HG03103 (cell line): Measurements from ENCODE around the gene CYB5B.

ENCODE experiments used
- ATAC-seq: cut with Tn5 transposase; IDR thresholded peaks from one replicate; pipeline ENCODE4 v1.9.1; 2021; ENCODE audit warnings: low read depth; ENCODE audit not compliant: unreplicated experiment

Gene CYB5B

GRCh38 chr16:69424053-69424934, at the start of gene CYB5B:
CYB5B (plus strand) TSS chr16:69424619; CDS start chr16:69424684, 65 bp downstream.
- peak; percentile 88 for ATAC-seq

- no peak for ATAC-seq
Measured at GRCh38 chr16:69376393-69377059, 47.9 kb upstream of the CYB5B start.

GRCh38 chr16:69378036-69378435, 46.4 kb upstream of the CYB5B start:
- ATAC-seq, result no peak

GRCh38 chr16:69378760-69379159, 45.7 kb upstream of the CYB5B start:
- no peak for ATAC-seq

GRCh38 chr16:69381231-69381630, 43.2 kb upstream of the CYB5B start:
- no peak for ATAC-seq

- ATAC-seq, result no peak
Measured at GRCh38 chr16:69382421-69382820, 42.0 kb upstream of the CYB5B start.

GRCh38 chr16:69384974-69385373, 39.4 kb upstream of the CYB5B start:
- no peak for ATAC-seq

GRCh38 chr16:69386596-69386995, 37.8 kb upstream of the CYB5B start:
- ATAC-seq, result no peak

GRCh38 chr16:69393898-69394849, 30.2 kb upstream of the CYB5B start:
- ATAC-seq, result no peak

- ATAC-seq, result no peak
Measured at GRCh38 chr16:69395859-69396186, 28.6 kb upstream of the CYB5B start.

- no peak for ATAC-seq
Measured at GRCh38 chr16:69396187-69397061, 28.0 kb upstream of the CYB5B start.

- no peak for ATAC-seq
Measured at GRCh38 chr16:69397821-69398521, 26.4 kb upstream of the CYB5B start.

- no peak for ATAC-seq
Measured at GRCh38 chr16:69399361-69399760, 25.1 kb upstream of the CYB5B start.

GRCh38 chr16:69402439-69402838, 22.0 kb upstream of the CYB5B start:
- no peak for ATAC-seq

- no peak for ATAC-seq
Measured at GRCh38 chr16:69404275-69404805, 20.1 kb upstream of the CYB5B start.

- no peak for ATAC-seq
Measured at GRCh38 chr16:69405326-69405725, 19.1 kb upstream of the CYB5B start.

- ATAC-seq, result no peak
Measured at GRCh38 chr16:69405757-69406156, 18.7 kb upstream of the CYB5B start.

- no peak for ATAC-seq
Measured at GRCh38 chr16:69406780-69407331, 17.6 kb upstream of the CYB5B start.
